AG04449 (cell line): ENCODE results near the gene ENG.

Source experiments
- CTCF ChIA-PET: fragments of 350-600 bp; formaldehyde crosslinking; extraction: SDS; loops from one replicate; lab custom pipeline; 2021; ENCODE audit warnings: antibody characterized with exemption; lab: Yijun Ruan, JAX
- POLR2A ChIA-PET: fragments of 400-600, 350-600 bp; formaldehyde crosslinking; extraction: SDS; loops from one replicate; lab custom pipeline; 2020; ENCODE audit warnings: antibody characterized with exemption, inconsistent platforms; lab: Yijun Ruan, JAX
- DNase-seq: peaks from one replicate; pipeline ENCODE4 v3.0.0-alpha.2; 2010; ENCODE audit warnings: low read depth, low spot score
- H3K4me3 ChIP-seq: 2 replicates; pipeline ENCODE4 v1.5.1; 2011; ENCODE audit warnings: low read depth, mild to moderate bottlenecking, control low read depth, low read length
- TF ChIP-seq, protein P1 (sequence below): IDR thresholded peaks from one replicate; pipeline ENCODE4 v1.5.1; 2011; ENCODE audit warnings: mild to moderate bottlenecking, moderate library complexity, low read length, control low read depth, inconsistent platforms; ENCODE audit not compliant: insufficient read depth; ENCODE audit errors: missing control alignments

The ENG gene

GRCh38 chr9:127773272-127773671 lies 81.2 kb downstream of the ENG start:
- ChIA-PET CTCF (interaction anchor here (1.0 to 10.4 kb wide), 3 partner anchors 11 to 148 kb away, joined by 4 to 93 read pairs (median 5); partner anchors contain the start of genes CDK9 and TOR2A), POLR2A (no interaction called here)
- TF ChIP-seq, protein P1, sequence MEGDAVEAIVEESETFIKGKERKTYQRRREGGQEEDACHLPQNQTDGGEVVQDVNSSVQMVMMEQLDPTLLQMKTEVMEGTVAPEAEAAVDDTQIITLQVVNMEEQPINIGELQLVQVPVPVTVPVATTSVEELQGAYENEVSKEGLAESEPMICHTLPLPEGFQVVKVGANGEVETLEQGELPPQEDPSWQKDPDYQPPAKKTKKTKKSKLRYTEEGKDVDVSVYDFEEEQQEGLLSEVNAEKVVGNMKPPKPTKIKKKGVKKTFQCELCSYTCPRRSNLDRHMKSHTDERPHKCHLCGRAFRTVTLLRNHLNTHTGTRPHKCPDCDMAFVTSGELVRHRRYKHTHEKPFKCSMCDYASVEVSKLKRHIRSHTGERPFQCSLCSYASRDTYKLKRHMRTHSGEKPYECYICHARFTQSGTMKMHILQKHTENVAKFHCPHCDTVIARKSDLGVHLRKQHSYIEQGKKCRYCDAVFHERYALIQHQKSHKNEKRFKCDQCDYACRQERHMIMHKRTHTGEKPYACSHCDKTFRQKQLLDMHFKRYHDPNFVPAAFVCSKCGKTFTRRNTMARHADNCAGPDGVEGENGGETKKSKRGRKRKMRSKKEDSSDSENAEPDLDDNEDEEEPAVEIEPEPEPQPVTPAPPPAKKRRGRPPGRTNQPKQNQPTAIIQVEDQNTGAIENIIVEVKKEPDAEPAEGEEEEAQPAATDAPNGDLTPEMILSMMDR, result no peak
- DNase-seq, result no peak
- no peak overlapping the region for H3K4me3 ChIP-seq

- TF ChIP-seq, protein P1, result no peak
- ChIA-PET CTCF (interaction anchor here (1.0 to 10.4 kb wide), 3 partner anchors 11 to 148 kb away, joined by 4 to 93 read pairs (median 5); partner anchors contain the start of genes CDK9 and TOR2A), POLR2A (no interaction called here)
- no peak overlapping the region for H3K4me3 ChIP-seq
- DNase-seq, result no peak
Observed at GRCh38 chr9:127772603-127773002, 81.9 kb downstream of the ENG start.

DNA sequence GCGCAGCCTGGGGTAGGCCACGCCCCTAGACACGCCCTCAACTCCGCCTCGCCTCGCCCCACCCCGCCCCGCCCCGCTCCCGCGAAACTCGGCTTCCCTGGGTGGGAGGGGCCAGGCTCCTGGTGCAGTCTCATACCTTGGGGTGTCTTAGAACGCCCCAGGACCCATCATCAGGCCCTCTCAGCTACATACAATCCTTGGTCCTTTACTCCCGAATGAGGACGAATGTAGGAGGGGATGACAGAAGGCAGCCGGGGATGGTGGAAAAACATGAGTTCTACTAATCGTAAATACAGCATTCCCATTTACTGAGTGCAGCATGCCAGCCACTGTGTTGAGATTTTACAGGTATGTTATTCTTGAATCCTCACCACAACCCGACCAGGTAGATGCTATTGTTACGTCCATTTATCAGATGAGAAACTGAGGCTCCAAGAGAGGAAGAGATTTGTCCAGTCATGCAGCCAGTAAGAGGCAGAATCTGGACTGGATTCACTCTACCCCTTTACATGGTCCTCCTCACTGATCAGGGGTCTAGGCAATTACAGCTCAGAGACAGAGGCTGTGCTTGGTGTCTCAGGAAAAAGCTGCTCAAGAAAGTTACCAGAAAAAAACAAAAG lies 82.8 kb downstream of the ENG start:
- peak overlapping the region; percentile 59 for H3K4me3 ChIP-seq
- TF ChIP-seq, protein P1, result no peak
- ChIA-PET POLR2A (interaction anchor here (1.0 kb wide), 2 partner anchors 14 to 31 kb away, joined by 3 to 4 read pairs; partner anchors contain the start of genes CDK9 and FPGS), CTCF (interaction anchor here (1.1 to 10.4 kb wide), 7 partner anchors 9 to 148 kb away, joined by 3 to 93 read pairs (median 8); partner anchors contain the start of genes CDK9 and TOR2A)
- no peak for DNase-seq

DNA sequence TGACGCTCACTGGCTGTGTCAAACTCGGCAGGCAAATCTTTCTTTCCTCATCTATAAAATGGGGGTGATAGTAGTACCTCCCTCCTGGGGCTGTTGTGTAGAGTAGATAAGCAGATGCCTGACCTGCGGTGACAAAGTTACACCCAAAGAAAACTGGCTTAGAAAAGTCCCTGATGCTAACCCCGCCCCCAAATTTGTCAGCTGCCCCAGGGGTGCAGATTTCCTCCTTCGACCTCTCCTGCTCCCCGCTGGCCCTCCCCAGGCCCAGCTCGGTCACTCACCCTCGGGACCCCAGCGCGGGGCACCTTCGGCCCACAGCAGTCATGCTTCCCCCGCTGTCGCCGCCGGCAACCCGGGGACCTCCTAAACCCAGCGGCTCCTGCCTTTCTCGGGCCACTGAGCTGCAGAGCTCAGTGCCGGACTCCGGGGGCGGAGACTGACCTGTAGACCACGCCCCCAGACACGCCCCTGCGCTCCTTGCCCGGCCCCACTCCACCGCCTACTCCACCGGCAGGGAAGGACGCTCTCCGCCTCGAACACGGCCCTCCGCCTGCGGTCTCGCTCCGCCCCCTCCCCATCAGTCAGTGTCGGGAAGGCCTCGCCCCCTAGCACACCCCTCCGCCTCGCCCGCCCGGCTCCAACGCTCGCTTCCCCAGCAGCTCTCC lies 83.4 kb downstream of the ENG start:
- TF ChIP-seq, protein P1, result no peak
- ChIA-PET CTCF (interaction anchor here (0.9 to 10.4 kb wide), 8 partner anchors 9 to 149 kb away, joined by 3 to 93 read pairs (median 6); partner anchors contain the start of genes CDK9 and TOR2A), POLR2A (interaction anchor here (1.0 kb wide), 2 partner anchors 15 to 32 kb away, joined by 3 to 4 read pairs; partner anchors contain the start of genes CDK9 and FPGS)
- peak overlapping the region; percentile 59 for H3K4me3 ChIP-seq
- DNase-seq, result peak; percentile 50

GRCh38 chr9:127770583-127770904 lies 83.9 kb downstream of the ENG start:
- CTCF ChIA-PET, result interaction anchor here (0.9 to 10.4 kb wide), 8 partner anchors 10 to 150 kb away, joined by 3 to 93 read pairs (median 6); partner anchors contain the start of genes CDK9 and TOR2A
- peak overlapping the region; percentile 59 for H3K4me3 ChIP-seq
- no peak for DNase-seq
- POLR2A ChIA-PET, result interaction anchor here (1.0 kb wide), 1 partner anchor 15 kb away, joined by 4 read pairs; the partner anchor contains the start of gene CDK9
- TF ChIP-seq, protein P1, result no peak
